Esophagus squamous epithelium (tissue), 4 donors: ENCODE measurements around the gene PTPN6.

ENCODE experiments used
- CTCF ChIP-seq, 6 experiments: fragments of 450-650 bp in 4 of 6; fragments of 200-600 bp in 2 of 6; sonication (generic) in 2 of 6; IDR thresholded peaks; one replicate each; pipeline ENCODE4 v1.5.1; 2016 to 2019; ENCODE audit warnings: antibody characterized with exemption in 6 of 6, mild to moderate bottlenecking in 4 of 6, moderate library complexity in 4 of 6
- POLR2A ChIP-seq, 4 donors: fragments of 450-650 bp; IDR thresholded peaks; one replicate each; pipeline ENCODE4 v1.6.1; 2017; ENCODE audit warnings: antibody characterized with exemption in 4 of 4, mild to moderate bottlenecking in 4 of 4, moderate library complexity in 3 of 4

DNA sequence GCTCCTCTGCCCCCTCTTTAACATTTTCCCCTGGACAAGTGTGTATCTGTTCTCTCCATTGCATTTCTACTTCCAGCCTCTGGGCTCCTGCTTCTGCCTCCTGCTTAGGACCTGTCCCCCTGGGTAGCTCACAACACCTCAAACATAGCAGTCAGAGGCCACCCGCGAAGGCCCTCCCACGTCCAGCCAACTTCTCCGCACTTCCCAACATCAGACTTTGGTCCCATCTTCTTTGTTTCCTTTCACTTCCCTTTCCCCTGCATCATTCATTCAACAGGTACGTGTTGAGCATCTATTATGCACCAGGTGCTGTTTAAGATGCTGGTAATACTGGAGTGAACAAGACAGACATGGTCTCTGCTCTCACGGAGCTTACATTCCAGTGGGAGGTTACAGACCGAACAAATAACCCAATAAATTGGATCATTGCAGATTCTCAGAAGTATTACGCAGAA lies 4.2 kb upstream of the PTPN6 start:
- TF ChIP-seq CTCF (IDR thresholded peaks at IDR 0.05), result no peak
- no peak for TF ChIP-seq POLR2A (IDR thresholded peaks at IDR 0.05)
